GM12878 (cell line): ENCODE measurements around the gene ZNF212. TPM values are rescaled to one million over a fixed set of nuclear protein-coding genes. Genes with fewer than 3 reads are reported as not detected.

Source experiments
- ATAC-seq: fragments of 200-7000 bp; cut with Tn5 transposase; 3 replicates; pipeline ENCODE4 v1.9.1; 2020; ENCODE audit warnings: mild to moderate bottlenecking, moderate library complexity
- BruUV-seq: library from RNA; stranded (reverse); fragments of 400-500 nt; replicated peaks from 2 replicates; lab custom pipeline; 2021; lab: Mats Ljungman, UMichigan
- CTCF ChIA-PET: fragments of 300-600 bp; sonication (Branson Sonifier 250); formaldehyde crosslinking; extraction: SDS; loops from one replicate; lab custom pipeline; 2021; ENCODE audit warnings: inconsistent platforms; lab: Yijun Ruan, JAX
- POLR2A ChIA-PET: fragments of 350-600 bp; formaldehyde crosslinking; extraction: SDS; loops from one replicate; lab custom pipeline; 2021; ENCODE audit warnings: inconsistent platforms; lab: Charles Lee
- RAD21 ChIA-PET: fragments of 300-600 bp; sonication (Branson Sonifier 250); formaldehyde crosslinking; loops from one replicate; lab custom pipeline; 2023; ENCODE audit warnings: antibody characterized with exemption; ENCODE audit not compliant: unreplicated experiment; lab: Charles Lee
- SMC1A ChIA-PET: fragments of 300-600 bp; sonication (Branson Sonifier 250); formaldehyde crosslinking; loops from one replicate; lab custom pipeline; 2023; ENCODE audit not compliant: unreplicated experiment, uncharacterized antibody; lab: Charles Lee
- DNase-seq: peaks from one replicate; pipeline ENCODE4 v3.0.0-alpha.2; 2011; ENCODE audit warnings: low read depth, low spot score
- FAIRE-seq: peaks from 3 replicates; lab custom pipeline; 2011; peaks lifted over from hg19 to GRCh38; lab: Jason Lieb, UNC
- H2AFZ ChIP-seq: 2 replicates; pipeline ENCODE4 v1.6.0; 2011; ENCODE audit warnings: low read depth, low read length, control low read depth; ENCODE audit not compliant: control insufficient read depth
- H3K27ac ChIP-seq: 2 replicates; pipeline ENCODE4 v1.5.1; 2011; ENCODE audit warnings: control low read depth; ENCODE audit not compliant: control insufficient read depth, insufficient read depth
- H3K27me3 ChIP-seq, 2 experiments: replicated peaks in 1 of 2; 2 replicates each; pipeline versions ENCODE4 v1.6.0 to v1.6.1; 2011; ENCODE audit warnings: low read length in 1 of 2; ENCODE audit not compliant: control insufficient read depth in 2 of 2, insufficient read depth in 2 of 2
- H3K36me3 ChIP-seq, 2 experiments: 2 replicates each; pipeline ENCODE4 v1.5.1; 2011; ENCODE audit warnings: low read length in 1 of 2; ENCODE audit not compliant: control insufficient read depth in 2 of 2, insufficient read depth in 2 of 2
- H3K4me1 ChIP-seq: 2 replicates; pipeline ENCODE4 v1.6.1; 2011; ENCODE audit warnings: mild to moderate bottlenecking, low read length, moderate library complexity, mixed read lengths; ENCODE audit not compliant: control insufficient read depth, insufficient read depth
- H3K4me2 ChIP-seq: 2 replicates; pipeline ENCODE4 v1.6.0; 2011; ENCODE audit warnings: control low read depth; ENCODE audit not compliant: control insufficient read depth, insufficient read depth
- H3K4me3 ChIP-seq: fragments of 200-600 bp; sonication (generic); 2 replicates; pipeline ENCODE4 v1.5.1; 2016
- H3K79me2 ChIP-seq: 2 replicates; pipeline ENCODE4 v1.6.0; 2011; ENCODE audit warnings: low read length; ENCODE audit not compliant: control insufficient read depth, insufficient read depth
- H3K9ac ChIP-seq: 2 replicates; pipeline ENCODE4 v1.8.0; 2011; ENCODE audit warnings: low read length, control low read depth, mixed read lengths; ENCODE audit not compliant: control insufficient read depth, insufficient read depth
- H3K9me3 ChIP-seq: replicated peaks from 3 replicates; pipeline ENCODE4 v1.5.1; 2011; ENCODE audit warnings: mild to moderate bottlenecking, low read length; ENCODE audit not compliant: control insufficient read depth, insufficient read depth
- H4K20me1 ChIP-seq: 2 replicates; pipeline ENCODE4 v1.6.0; 2011; ENCODE audit not compliant: control insufficient read depth, insufficient read depth
- BMI1 ChIP-seq: fragments of 450-650 bp; IDR thresholded peaks from 2 replicates; pipeline ENCODE4 v1.6.1; 2016; ENCODE audit warnings: mild to moderate bottlenecking, moderate library complexity, borderline replicate concordance
- CHD1 ChIP-seq: IDR thresholded peaks from 2 replicates; pipeline ENCODE4 v1.6.1; 2012; ENCODE audit warnings: low read depth, low read length, improper control_type of control experiment
- IKZF2 ChIP-seq, 2 experiments: fragments of 450-650 bp; IDR thresholded peaks; 2 replicates each; pipeline ENCODE4 v1.6.1; 2017; ENCODE audit warnings: mild to moderate bottlenecking in 2 of 2, moderate library complexity in 2 of 2
- KLF5 ChIP-seq: fragments of 450-650 bp; IDR thresholded peaks from 2 replicates; pipeline ENCODE4 v1.6.1; 2014; ENCODE audit warnings: mild to moderate bottlenecking; ENCODE audit not compliant: partially characterized antibody
- NFYA ChIP-seq: IDR thresholded peaks from 2 replicates; pipeline ENCODE4 v1.6.1; 2011; ENCODE audit warnings: low read depth, mild to moderate bottlenecking, low read length, improper control_type of control experiment, borderline replicate concordance
- NR2C1 ChIP-seq: fragments of 450-650 bp; IDR thresholded peaks from 2 replicates; pipeline ENCODE4 v1.6.1; 2017; ENCODE audit warnings: antibody characterized with exemption, mild to moderate bottlenecking, moderate library complexity
- PRDM15 ChIP-seq: fragments of 450-650 bp; formaldehyde crosslinking; IDR thresholded peaks from 2 replicates; pipeline ENCODE4 v1.4.0; 2020; ENCODE audit warnings: mild to moderate bottlenecking, moderate library complexity
- TCF12 ChIP-seq: IDR thresholded peaks from 2 replicates; pipeline ENCODE4 v1.6.1; 2011; ENCODE audit warnings: low read depth, mild to moderate bottlenecking, low read length
- ZNF207 ChIP-seq: fragments of 450-650 bp; IDR thresholded peaks from 2 replicates; pipeline ENCODE4 v1.6.1; 2014; ENCODE audit warnings: antibody characterized with exemption, mild to moderate bottlenecking, borderline replicate concordance
- ZNF217 ChIP-seq: fragments of 450-650 bp; IDR thresholded peaks from 2 replicates; pipeline ENCODE4 v1.6.1; 2017; ENCODE audit warnings: antibody characterized with exemption, mild to moderate bottlenecking
- ZNF384 ChIP-seq: IDR thresholded peaks from 2 replicates; pipeline ENCODE4 v1.6.1; 2012; ENCODE audit warnings: low read depth, mild to moderate bottlenecking, low read length, improper control_type of control experiment, borderline replicate concordance
- WGBS: methylation state at CpG from one replicate; pipeline ENCODE4 v1.1.6; 2016; ENCODE audit warnings: low lambda C conversion rate; ENCODE audit not compliant: insufficient replicate concordance, insufficient coverage; ENCODE audit errors: missing lambda C conversion rate; 5-methylcytosine and 5-hydroxymethylcytosine counted together
- in situ Hi-C: fragments of 300-500 bp; cut with MboI; formaldehyde crosslinking; loops from 9 replicates; pipeline ENCODE4 v1.14.3; 2018; ENCODE audit warnings: mixed read lengths
- intact Hi-C: fragments of 100-400 bp; cut with micrococcal nuclease; formaldehyde crosslinking; loops from one replicate; pipeline ENCODE4 v1.14.2; 2022; ENCODE audit not compliant: unreplicated experiment
- polyA plus RNA-seq, 11 experiments: library from polyadenylated mRNA; depleted of rRNA in 4 of 11; unstranded in 6 of 11; stranded (reverse) in 5 of 11; fragments of >200 nt; fragmentation: Nextera tagmentation in 4 of 11; fragmentation: Illumina TruSeq in 1 of 11; extraction: Ambion mirVana in 4 of 11; extraction: Trizol in 1 of 11; gene quantifications; 1 replicate in 1 of 11; 2 replicates in 10 of 11; pipeline versions ENCODE4 v1.2.1 to v1.2.3, GENCODE V29; 2011 to 2016; ENCODE audit warnings: inconsistent platforms in 2 of 11, missing spikeins in 2 of 11, low read depth in 1 of 11
- total RNA-seq, 4 experiments: library from RNA; depleted of rRNA in 3 of 4; stranded (reverse); fragments of >200 nt in 3 of 4; fragmentation: Illumina TruSeq in 1 of 4; extraction: Trizol in 1 of 4; gene quantifications; 2 replicates each; pipeline versions ENCODE4 v1.2.1 to v1.2.3, GENCODE V29; 2013 to 2021
- TF ChIP-seq, protein P1 (sequence below): IDR thresholded peaks from 2 replicates; pipeline ENCODE4 v1.6.1; 2011; ENCODE audit warnings: borderline replicate concordance, low read depth, mild to moderate bottlenecking, moderate library complexity, low read length; ENCODE audit not compliant: insufficient read depth, poor library complexity, severe bottlenecking
- TF ChIP-seq, protein P2 (sequence below): fragments of 450-650 bp; formaldehyde crosslinking; IDR thresholded peaks from 2 replicates; pipeline ENCODE4 v1.4.0; 2022; ENCODE audit warnings: mild to moderate bottlenecking, moderate library complexity
- TF ChIP-seq, protein P3 (sequence below): fragments of 450-650 bp; conservative IDR thresholded peaks from 2 replicates; pipeline ENCODE4 v1.6.1; 2017; ENCODE audit warnings: mild to moderate bottlenecking, moderate library complexity

The ZNF212 gene
- total and polyA plus RNA-seq, 10 of the 15 experiments (the other 5 are each of a cell fraction or from before 2014, with no cell fraction given) = 1.2 to 11.6 (median 5.4) TPM

GRCh38 chr7:149191851-149192250, 47.6 kb upstream of the ZNF212 start:
- Histone ChIP-seq H3K9me3 (no peaks in the 10 kb centered on the region), H3K4me3 (no peak overlapping the region), H2AFZ (no peak overlapping the region), H3K36me3 (no peaks in the 10 kb centered on the region), H3K4me2 (peak overlapping the region; percentile 2; the same call in 1 of the 2 replicates), H3K79me2 (peaks cover 20% of the 10 kb centered on the region), H3K4me1 (0 out of 2 replicates have a peak, but pooled peaks cover 3% of the 10 kb centered on the region), H3K27ac (no peak overlapping the region), H4K20me1 (no peaks in the 10 kb centered on the region), H3K9ac (no peak overlapping the region), H3K27me3 (no peaks in the 10 kb centered on the region)
- CTCF ChIA-PET = no interaction called here
- intact Hi-C loops (no loop called here), in situ Hi-C loops (no loop called here)
- 67% methylated on average over 5 of the region's 5 CpGs for WGBS
- DNase-seq = no peak
- SMC1A ChIA-PET = no interaction called here
- no peak for FAIRE-seq
- BruUV-seq = no TSS peak
- POLR2A ChIA-PET = interaction anchor here (0.7 kb wide), 1 partner anchor 27 kb away, joined by 8 read pairs; no protein-coding TSS in a partner anchor
- no peak for ATAC-seq
- RAD21 ChIA-PET = interaction anchor here (0.7 kb wide), 1 partner anchor 119 kb away, joined by 4 read pairs; no protein-coding TSS in a partner anchor
- TF ChIP-seq PRDM15 (no peak), CHD1 (no peak), BMI1 (no peak), ZNF217 (no peak), NFYA (no peak), TCF12 (no peak), ZNF207 (no peak), ZNF384 (no peak), NR2C1 (no peak), KLF5 (no peak), IKZF2 (IDR thresholded peaks at IDR 0.05) (no peak)
- TF ChIP-seq, protein P1, sequence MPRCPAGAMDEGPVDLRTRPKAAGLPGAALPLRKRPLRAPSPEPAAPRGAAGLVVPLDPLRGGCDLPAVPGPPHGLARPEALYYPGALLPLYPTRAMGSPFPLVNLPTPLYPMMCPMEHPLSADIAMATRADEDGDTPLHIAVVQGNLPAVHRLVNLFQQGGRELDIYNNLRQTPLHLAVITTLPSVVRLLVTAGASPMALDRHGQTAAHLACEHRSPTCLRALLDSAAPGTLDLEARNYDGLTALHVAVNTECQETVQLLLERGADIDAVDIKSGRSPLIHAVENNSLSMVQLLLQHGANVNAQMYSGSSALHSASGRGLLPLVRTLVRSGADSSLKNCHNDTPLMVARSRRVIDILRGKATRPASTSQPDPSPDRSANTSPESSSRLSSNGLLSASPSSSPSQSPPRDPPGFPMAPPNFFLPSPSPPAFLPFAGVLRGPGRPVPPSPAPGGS = no peak
- TF ChIP-seq, protein P2, sequence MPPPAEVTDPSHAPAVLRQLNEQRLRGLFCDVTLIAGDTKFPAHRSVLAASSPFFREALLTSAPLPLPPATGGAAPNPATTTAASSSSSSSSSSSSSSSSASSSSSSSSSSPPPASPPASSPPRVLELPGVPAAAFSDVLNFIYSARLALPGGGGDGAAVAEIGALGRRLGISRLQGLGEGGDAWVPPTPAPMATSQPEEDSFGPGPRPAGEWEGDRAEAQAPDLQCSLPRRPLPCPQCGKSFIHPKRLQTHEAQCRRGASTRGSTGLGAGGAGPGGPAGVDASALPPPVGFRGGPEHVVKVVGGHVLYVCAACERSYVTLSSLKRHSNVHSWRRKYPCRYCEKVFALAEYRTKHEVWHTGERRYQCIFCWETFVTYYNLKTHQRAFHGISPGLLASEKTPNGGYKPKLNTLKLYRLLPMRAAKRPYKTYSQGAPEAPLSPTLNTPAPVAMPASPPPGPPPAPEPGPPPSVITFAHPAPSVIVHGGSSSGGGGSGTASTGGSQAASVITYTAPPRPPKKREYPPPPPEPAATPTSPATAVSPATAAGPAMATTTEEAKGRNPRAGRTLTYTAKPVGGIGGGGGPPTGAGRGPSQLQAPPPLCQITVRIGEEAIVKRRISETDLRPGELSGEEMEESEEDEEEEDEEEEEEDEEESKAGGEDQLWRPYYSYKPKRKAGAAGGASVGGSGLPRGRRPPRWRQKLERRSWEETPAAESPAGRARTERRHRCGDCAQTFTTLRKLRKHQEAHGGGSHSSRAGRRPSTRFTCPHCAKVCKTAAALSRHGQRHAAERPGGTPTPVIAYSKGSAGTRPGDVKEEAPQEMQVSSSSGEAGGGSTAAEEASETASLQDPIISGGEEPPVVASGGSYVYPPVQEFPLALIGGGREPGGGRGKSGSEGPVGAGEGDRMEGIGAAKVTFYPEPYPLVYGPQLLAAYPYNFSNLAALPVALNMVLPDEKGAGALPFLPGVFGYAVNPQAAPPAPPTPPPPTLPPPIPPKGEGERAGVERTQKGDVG (CRISPR knock-in tag) = no peak
- TF ChIP-seq, protein P3, sequence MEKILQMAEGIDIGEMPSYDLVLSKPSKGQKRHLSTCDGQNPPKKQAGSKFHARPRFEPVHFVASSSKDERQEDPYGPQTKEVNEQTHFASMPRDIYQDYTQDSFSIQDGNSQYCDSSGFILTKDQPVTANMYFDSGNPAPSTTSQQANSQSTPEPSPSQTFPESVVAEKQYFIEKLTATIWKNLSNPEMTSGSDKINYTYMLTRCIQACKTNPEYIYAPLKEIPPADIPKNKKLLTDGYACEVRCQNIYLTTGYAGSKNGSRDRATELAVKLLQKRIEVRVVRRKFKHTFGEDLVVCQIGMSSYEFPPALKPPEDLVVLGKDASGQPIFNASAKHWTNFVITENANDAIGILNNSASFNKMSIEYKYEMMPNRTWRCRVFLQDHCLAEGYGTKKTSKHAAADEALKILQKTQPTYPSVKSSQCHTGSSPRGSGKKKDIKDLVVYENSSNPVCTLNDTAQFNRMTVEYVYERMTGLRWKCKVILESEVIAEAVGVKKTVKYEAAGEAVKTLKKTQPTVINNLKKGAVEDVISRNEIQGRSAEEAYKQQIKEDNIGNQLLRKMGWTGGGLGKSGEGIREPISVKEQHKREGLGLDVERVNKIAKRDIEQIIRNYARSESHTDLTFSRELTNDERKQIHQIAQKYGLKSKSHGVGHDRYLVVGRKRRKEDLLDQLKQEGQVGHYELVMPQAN = no peak
